Gastrocnemius medialis (tissue), 4 donors: ENCODE data around the gene TAF6. TPM values are rescaled to one million over a fixed set of nuclear protein-coding genes. Genes with fewer than 3 reads are reported as not detected.

Source experiments
- ATAC-seq, 2 donors: fragments of 150-250 bp; one replicate each; pipeline ENCODE4 v1.9.1; 2016
- DNase-seq, 2 donors: peaks; one replicate each; pipeline ENCODE4 v3.0.0-alpha.2; 2019
- H3K27ac ChIP-seq, 4 donors: fragments of 200-600 bp; sonication (generic); 1 replicate in 1 of 4; 2 replicates in 3 of 4; pipeline ENCODE4 v1.5.1; 2016 to 2018; ENCODE audit warnings: mild to moderate bottlenecking in 2 of 4, moderate library complexity in 1 of 4
- H3K27me3 ChIP-seq, 3 donors: fragments of 200-600 bp; sonication (generic) in 2 of 3; 1 replicate in 1 of 3; 2 replicates in 2 of 3; pipeline versions ENCODE4 v1.5.1 to v1.6.0; 2016 to 2019; ENCODE audit warnings: mild to moderate bottlenecking in 1 of 3, moderate library complexity in 1 of 3
- H3K36me3 ChIP-seq, 2 donors: fragments of 200-600 bp; sonication (generic) in 1 of 2; one replicate each; pipeline ENCODE4 v1.5.1; 2017 to 2018
- H3K4me1 ChIP-seq, 2 donors: fragments of 200-600 bp; sonication (generic) in 1 of 2; one replicate each; pipeline ENCODE4 v1.5.1; 2016 to 2017; ENCODE audit warnings: mild to moderate bottlenecking in 2 of 2
- H3K4me3 ChIP-seq, 4 donors: fragments of 200-600 bp; sonication (generic) in 3 of 4; 1 replicate in 1 of 4; 2 replicates in 3 of 4; pipeline ENCODE4 v1.5.1; 2016 to 2019; ENCODE audit warnings: mild to moderate bottlenecking in 2 of 4
- H3K9me3 ChIP-seq, 3 donors: fragments of 200-600 bp; sonication (generic) in 2 of 3; 1 replicate in 1 of 3; 2 replicates in 2 of 3; pipeline ENCODE4 v1.5.1; 2016 to 2019
- CTCF ChIP-seq, 5 experiments: fragments of 450-650 bp in 3 of 5; fragments of 200-600 bp in 2 of 5; sonication (generic) in 2 of 5; IDR thresholded peaks in 4 of 5; conservative IDR thresholded peaks in 1 of 5; 1 replicate in 4 of 5; 2 replicates in 1 of 5; pipeline ENCODE4 v1.5.1; 2016 to 2019; ENCODE audit warnings: antibody characterized with exemption in 5 of 5, mild to moderate bottlenecking in 3 of 5, moderate library complexity in 3 of 5
- POLR2A ChIP-seq, 2 donors: fragments of 450-650 bp; IDR thresholded peaks; one replicate each; pipeline ENCODE4 v1.6.1; 2017; ENCODE audit warnings: antibody characterized with exemption in 2 of 2, mild to moderate bottlenecking in 2 of 2, moderate library complexity in 2 of 2
- in situ Hi-C, 4 donors: fragments of 200-750 bp; cut with MboI; loops; one replicate each; pipeline versions ENCODE4 v1.15.0 to v1.8.0; 2017; ENCODE audit warnings: low sequenced_read_pairs in 4 of 4
- intact Hi-C: fragments of 100-400 bp; cut with DNase I; formaldehyde crosslinking; loops from one replicate; pipeline ENCODE4 v1.15.1; 2023; ENCODE audit warnings: low total_unique reads
- total RNA-seq, 4 donors: library from RNA; depleted of rRNA; stranded (reverse); fragments of >200 nt; gene quantifications; one replicate each; pipeline versions ENCODE4 v1.1.0 to v1.2.3, GENCODE V29; 2016

TAF6 gene
- total RNA-seq, 4 donors from 2014 or later: 38.6 to 71.7 (median 56.6) TPM

- no peaks in the 10 kb centered on the region for H3K27me3 ChIP-seq
- intact Hi-C loops (no loop called here), in situ Hi-C loops (no loop called here)
- H3K9me3 ChIP-seq: peaks cover 7 to 25% (median 14%) of the 10 kb centered on the region in 3 donors
- peaks cover 20 to 72% of the 10 kb centered on the region in 2 donors for H3K36me3 ChIP-seq
- no peak overlapping the region for H3K4me3 ChIP-seq
- peaks cover 14 to 16% of the 10 kb centered on the region in 2 donors for H3K4me1 ChIP-seq
- TF ChIP-seq CTCF (IDR thresholded peaks at IDR 0.05 in 4 of 5, conservative IDR thresholded peaks at IDR 0.05 in 1 of 5): no peak
- TF ChIP-seq POLR2A (IDR thresholded peaks at IDR 0.05): no peak
- no peak for DNase-seq
- no peak overlapping the region for H3K27ac ChIP-seq
- ATAC-seq: no peak
These were observed 43.7 kb downstream of the TAF6 start for GRCh38 chr7:100075418-100075817.

- TF ChIP-seq CTCF (IDR thresholded peaks at IDR 0.05 in 4 of 5, conservative IDR thresholded peaks at IDR 0.05 in 1 of 5) (no peak), POLR2A (IDR thresholded peaks at IDR 0.05) (no peak)
- in situ Hi-C loops: no loop called here
- H3K4me3 ChIP-seq: no peak overlapping the region
These were observed 44.3 kb downstream of the TAF6 start for GRCh38 chr7:100074841-100075240.

DNA sequence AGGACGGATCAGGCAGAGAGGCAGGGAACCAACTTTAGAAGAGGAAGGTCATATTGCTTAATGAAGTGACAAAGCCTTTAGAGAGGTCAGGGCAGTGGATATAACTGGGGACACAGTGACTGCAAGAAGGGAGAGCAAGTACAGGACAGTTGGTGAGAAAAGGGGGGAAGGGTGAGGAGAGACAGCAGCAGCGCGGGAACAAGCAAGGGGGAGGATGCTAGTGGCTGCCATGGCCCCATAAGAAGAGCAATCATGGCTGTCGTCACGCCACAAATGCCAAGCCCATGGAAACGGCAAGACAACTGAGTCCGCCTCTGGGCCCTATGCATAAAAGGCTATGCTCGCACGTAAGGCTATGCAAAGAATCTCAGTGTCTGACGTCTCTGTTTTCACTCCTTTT is 46.7 kb downstream of the TAF6 start:
- H3K9me3 ChIP-seq: peaks cover 7 to 31% (median 14%) of the 10 kb centered on the region in 3 donors
- H3K4me1 ChIP-seq: no peaks in the 10 kb centered on the region
- in situ Hi-C loops: no loop called here
- no peak overlapping the region for H3K27ac ChIP-seq
- intact Hi-C loops: no loop called here
- ATAC-seq (no peak), DNase-seq (no peak)
- peaks cover 20 to 94% of the 10 kb centered on the region in 2 donors for H3K36me3 ChIP-seq
- TF ChIP-seq POLR2A (IDR thresholded peaks at IDR 0.05): no peak
- TF ChIP-seq CTCF (IDR thresholded peaks at IDR 0.05 in 4 of 5, conservative IDR thresholded peaks at IDR 0.05 in 1 of 5): no peak
- no peak overlapping the region for H3K4me3 ChIP-seq
- no peaks in the 10 kb centered on the region for H3K27me3 ChIP-seq

More at GRCh38 chr7:100074841-100075240, 44.3 kb downstream of the TAF6 start:
- intact Hi-C loops: no loop called here
- DNase-seq: no peak
- ATAC-seq: no peak
- Histone ChIP-seq H3K27me3 (no peaks in the 10 kb centered on the region), H3K9me3 (peaks cover 7 to 30% (median 14%) of the 10 kb centered on the region in 3 donors), H3K27ac (no peak overlapping the region), H3K4me1 (peaks cover 8 to 11% of the 10 kb centered on the region in 2 donors), H3K36me3 (peaks cover 20 to 78% of the 10 kb centered on the region in 2 donors)

- H3K9me3 ChIP-seq: peaks cover 7 to 31% (median 14%) of the 10 kb centered on the region in 3 donors
- peak overlapping the region in 1 of 4 donors; percentile 37 for H3K4me3 ChIP-seq
- intact Hi-C loops (no loop called here), in situ Hi-C loops (no loop called here)
- no peak overlapping the region for H3K27ac ChIP-seq
- no peak for ATAC-seq
- H3K36me3 ChIP-seq: peaks cover 20 to 81% of the 10 kb centered on the region in 2 donors
- DNase-seq: no peak
- no peaks in the 10 kb centered on the region for H3K27me3 ChIP-seq
- no peaks in the 10 kb centered on the region for H3K4me1 ChIP-seq
- TF ChIP-seq POLR2A (IDR thresholded peaks at IDR 0.05) (no peak), CTCF (IDR thresholded peaks at IDR 0.05 in 4 of 5, conservative IDR thresholded peaks at IDR 0.05 in 1 of 5) (no peak)
These were observed 48.0 kb downstream of the TAF6 start for GRCh38 chr7:100071018-100071723.
